Neural cell (in vitro differentiated cells): ENCODE data around the gene WDR93. TPM values are rescaled to one million over a fixed set of nuclear protein-coding genes. Genes with fewer than 3 reads are reported as not detected.

ENCODE experiments used
- H2AFZ ChIP-seq: fragments of 200-600, 300-800 bp; sonication (generic), shearing (Covaris generic); 2 replicates; pipeline ENCODE4 v1.6.0; 2014; ENCODE audit warnings: low read depth, mild to moderate bottlenecking, antibody characterized with exemption, low read length, moderate library complexity
- H3F3A ChIP-seq: fragments of 200-600 bp; shearing (Covaris generic); 2 replicates; pipeline ENCODE4 v1.6.1; 2016; ENCODE audit warnings: mild to moderate bottlenecking, moderate library complexity, mixed read lengths, antibody characterized with exemption, low read length; ENCODE audit not compliant: insufficient read depth, poor library complexity, severe bottlenecking
- H3K27ac ChIP-seq: fragments of 200-600, 300-800 bp; sonication (generic), shearing (Covaris generic); 2 replicates; pipeline ENCODE4 v1.5.1; 2014; ENCODE audit warnings: mild to moderate bottlenecking, low read length, moderate library complexity
- H3K27me3 ChIP-seq: fragments of 300-800, 200-600 bp; sonication (generic), shearing (Covaris generic); 2 replicates; pipeline ENCODE4 v1.6.0; 2014; ENCODE audit warnings: mild to moderate bottlenecking, low read depth, low read length, moderate library complexity; ENCODE audit not compliant: insufficient read depth
- H3K36me3 ChIP-seq: fragments of 300-800, 200-600 bp; sonication (generic), shearing (Covaris generic); 2 replicates; pipeline ENCODE4 v1.5.1; 2014; ENCODE audit warnings: mild to moderate bottlenecking, antibody characterized with exemption, low read length, moderate library complexity; ENCODE audit not compliant: insufficient read depth
- H3K4me2 ChIP-seq: fragments of 300-800, 200-600 bp; sonication (generic), shearing (Covaris generic); 2 replicates; pipeline ENCODE4 v1.6.0; 2014; ENCODE audit warnings: mild to moderate bottlenecking, low read length
- H3K4me3 ChIP-seq: fragments of 300-800, 200-600 bp; sonication (generic), shearing (Covaris generic); 2 replicates; pipeline ENCODE4 v1.5.1; 2014; ENCODE audit warnings: mild to moderate bottlenecking, low read length, moderate library complexity
- H3K79me2 ChIP-seq: fragments of 200-600 bp; shearing (Covaris generic); replicated peaks from 2 replicates; pipeline ENCODE4 v1.6.0; 2014; ENCODE audit warnings: mild to moderate bottlenecking, low read length, moderate library complexity; ENCODE audit not compliant: insufficient read depth
- H3K9ac ChIP-seq: fragments of 300-800, 200-600 bp; sonication (generic), shearing (Covaris generic); 2 replicates; pipeline ENCODE4 v1.6.1; 2016; ENCODE audit warnings: mild to moderate bottlenecking, low read length, mixed read lengths
- H3K9me2 ChIP-seq: fragments of 200-600 bp; shearing (Covaris generic); 2 replicates; pipeline ENCODE4 v1.6.1; 2016; ENCODE audit warnings: mild to moderate bottlenecking, low read length, mixed read lengths; ENCODE audit not compliant: insufficient read depth
- H3K9me3 ChIP-seq: fragments of 200-600, 300-800 bp; sonication (generic), shearing (Covaris generic); 2 replicates; pipeline ENCODE4 v1.6.1; 2016; ENCODE audit warnings: mild to moderate bottlenecking, mixed run types, low read length, moderate library complexity, mixed read lengths
- H4K20me1 ChIP-seq: fragments of 200-600 bp; shearing (Covaris generic); 2 replicates; pipeline ENCODE4 v1.6.1; 2016; ENCODE audit warnings: mild to moderate bottlenecking, mixed run types; ENCODE audit not compliant: insufficient read depth
- CTCF ChIP-seq: fragments of 450-650 bp; IDR thresholded peaks from 2 replicates; pipeline ENCODE4 v1.5.1; 2014; ENCODE audit warnings: antibody characterized with exemption, mild to moderate bottlenecking, moderate library complexity; ENCODE audit not compliant: poor library complexity, severe bottlenecking
- EP300 ChIP-seq: fragments of 450-650 bp; conservative IDR thresholded peaks from 2 replicates; pipeline ENCODE4 v1.6.1; 2014; ENCODE audit warnings: antibody characterized with exemption, mild to moderate bottlenecking, moderate library complexity; ENCODE audit not compliant: poor library complexity, severe bottlenecking
- EZH2 ChIP-seq: fragments of 200-600, 300-800 bp; shearing (Covaris generic), sonication (generic); IDR thresholded peaks from 2 replicates; pipeline ENCODE4 v1.6.1; 2014; ENCODE audit warnings: antibody characterized with exemption, low read length, borderline replicate concordance, mild to moderate bottlenecking; ENCODE audit not compliant: insufficient read depth, poor library complexity, severe bottlenecking
- MXI1 ChIP-seq: fragments of 450-650 bp; conservative IDR thresholded peaks from 2 replicates; pipeline ENCODE4 v1.6.1; 2014; ENCODE audit warnings: antibody characterized with exemption, mild to moderate bottlenecking; ENCODE audit not compliant: poor library complexity, severe bottlenecking
- POLR2AphosphoS5 ChIP-seq: IDR thresholded peaks from 2 replicates; pipeline ENCODE4 v1.6.1; 2012
- RAD21 ChIP-seq: fragments of 450-650 bp; conservative IDR thresholded peaks from 2 replicates; pipeline ENCODE4 v1.6.1; 2014; ENCODE audit warnings: antibody characterized with exemption, mild to moderate bottlenecking, moderate library complexity
- REST ChIP-seq: IDR thresholded peaks from 2 replicates; pipeline ENCODE4 v1.6.1; 2012; ENCODE audit warnings: borderline replicate concordance
- SMC3 ChIP-seq: fragments of 450-650 bp; conservative IDR thresholded peaks from 2 replicates; pipeline ENCODE4 v1.6.1; 2014; ENCODE audit warnings: antibody characterized with exemption, mild to moderate bottlenecking, moderate library complexity; ENCODE audit not compliant: poor library complexity
- TAF1 ChIP-seq: IDR thresholded peaks from 2 replicates; pipeline ENCODE4 v1.6.1; 2012; ENCODE audit warnings: low read depth
- polyA plus RNA-seq: library from polyadenylated mRNA; depleted of rRNA; stranded (reverse); fragments of >200 nt; gene quantifications from 2 replicates; pipeline ENCODE4 v1.2.3, GENCODE V29; 2014

The WDR93 gene
- polyA plus RNA-seq, 1 donor from 2014 or later, result 0.41 TPM

- no peaks in the 10 kb centered on the region for H4K20me1 ChIP-seq
- H3K4me3 ChIP-seq, result no peak overlapping the region
- no peak overlapping the region for H2AFZ ChIP-seq
- H3K27me3 ChIP-seq, result no peaks in the 10 kb centered on the region
- H3K4me2 ChIP-seq, result no peak overlapping the region
- H3K79me2 ChIP-seq, result no peaks in the 10 kb centered on the region
- H3K9me2 ChIP-seq, result no peaks in the 10 kb centered on the region
- no peaks in the 10 kb centered on the region for H3K9me3 ChIP-seq
- TF ChIP-seq TAF1, result no peak
- TF ChIP-seq CTCF, result no peak
- no peak for TF ChIP-seq MXI1
- no peak for TF ChIP-seq REST
- TF ChIP-seq EZH2, result no peak
- TF ChIP-seq SMC3, result no peak
- no peak for TF ChIP-seq RAD21
- TF ChIP-seq EP300, result no peak
- no peak for TF ChIP-seq POLR2AphosphoS5
- H3K36me3 ChIP-seq, result no peaks in the 10 kb centered on the region
- H3K9ac ChIP-seq, result no peak overlapping the region
- no peak overlapping the region for H3K27ac ChIP-seq
- no peaks in the 10 kb centered on the region for H3F3A ChIP-seq
Observed at GRCh38 chr15:89755701-89756100, 65.1 kb downstream of the WDR93 start.

GRCh38 chr15:89756897-89757296 lies 66.3 kb downstream of the WDR93 start:
- Histone ChIP-seq H3F3A (no peaks in the 10 kb centered on the region), H3K4me2 (no peak overlapping the region), H3K27ac (no peak overlapping the region), H3K9me3 (no peaks in the 10 kb centered on the region), H3K9ac (no peak overlapping the region), H3K27me3 (no peaks in the 10 kb centered on the region), H3K9me2 (no peaks in the 10 kb centered on the region), H3K4me3 (no peak overlapping the region), H4K20me1 (no peaks in the 10 kb centered on the region), H3K36me3 (no peaks in the 10 kb centered on the region), H2AFZ (no peak overlapping the region), H3K79me2 (no peaks in the 10 kb centered on the region)
- TF ChIP-seq POLR2AphosphoS5, result no peak
- no peak for TF ChIP-seq REST
